ENCODE data around the gene UBE4A. TPM values are rescaled to one million over a fixed set of nuclear protein-coding genes. Genes with fewer than 3 reads are reported as not detected.

Gene UBE4A
- total RNA-seq, 1 experiment from 2014 or later = 57.9 TPM

GRCh38 chr11:118312328-118312727, 47.1 kb upstream of the UBE4A start:
- Histone ChIP-seq H3K27ac (ENCODE audit: low read length) (no peak overlapping the region), H3K36me3 (ENCODE audit: control insufficient read depth, insufficient read depth, low read length) (no peaks in the 10 kb centered on the region), H3K27me3 (ENCODE audit: control insufficient read depth, insufficient read depth, low read length) (peaks cover 18% of the 10 kb centered on the region), H3K4me3 (ENCODE audit: low read depth in 2 of 2, low read length in 2 of 2) (no peak overlapping the region), H3K9me3 (ENCODE audit: control insufficient read depth, insufficient read depth, low read depth, low read length) (no peaks in the 10 kb centered on the region), H3K4me1 (ENCODE audit: control insufficient read depth, insufficient read depth, low read length) (peaks cover 8% of the 10 kb centered on the region)
- ATAC-seq (no peak), DNase-seq (ENCODE audit: low read depth, low spot score) (no peak)
- BruUV-seq (replicated peaks) = no TSS peak
- TF ChIP-seq, protein P1, sequence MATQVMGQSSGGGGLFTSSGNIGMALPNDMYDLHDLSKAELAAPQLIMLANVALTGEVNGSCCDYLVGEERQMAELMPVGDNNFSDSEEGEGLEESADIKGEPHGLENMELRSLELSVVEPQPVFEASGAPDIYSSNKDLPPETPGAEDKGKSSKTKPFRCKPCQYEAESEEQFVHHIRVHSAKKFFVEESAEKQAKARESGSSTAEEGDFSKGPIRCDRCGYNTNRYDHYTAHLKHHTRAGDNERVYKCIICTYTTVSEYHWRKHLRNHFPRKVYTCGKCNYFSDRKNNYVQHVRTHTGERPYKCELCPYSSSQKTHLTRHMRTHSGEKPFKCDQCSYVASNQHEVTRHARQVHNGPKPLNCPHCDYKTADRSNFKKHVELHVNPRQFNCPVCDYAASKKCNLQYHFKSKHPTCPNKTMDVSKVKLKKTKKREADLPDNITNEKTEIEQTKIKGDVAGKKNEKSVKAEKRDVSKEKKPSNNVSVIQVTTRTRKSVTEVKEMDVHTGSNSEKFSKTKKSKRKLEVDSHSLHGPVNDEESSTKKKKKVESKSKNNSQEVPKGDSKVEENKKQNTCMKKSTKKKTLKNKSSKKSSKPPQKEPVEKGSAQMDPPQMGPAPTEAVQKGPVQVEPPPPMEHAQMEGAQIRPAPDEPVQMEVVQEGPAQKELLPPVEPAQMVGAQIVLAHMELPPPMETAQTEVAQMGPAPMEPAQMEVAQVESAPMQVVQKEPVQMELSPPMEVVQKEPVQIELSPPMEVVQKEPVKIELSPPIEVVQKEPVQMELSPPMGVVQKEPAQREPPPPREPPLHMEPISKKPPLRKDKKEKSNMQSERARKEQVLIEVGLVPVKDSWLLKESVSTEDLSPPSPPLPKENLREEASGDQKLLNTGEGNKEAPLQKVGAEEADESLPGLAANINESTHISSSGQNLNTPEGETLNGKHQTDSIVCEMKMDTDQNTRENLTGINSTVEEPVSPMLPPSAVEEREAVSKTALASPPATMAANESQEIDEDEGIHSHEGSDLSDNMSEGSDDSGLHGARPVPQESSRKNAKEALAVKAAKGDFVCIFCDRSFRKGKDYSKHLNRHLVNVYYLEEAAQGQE (IDR thresholded peaks at IDR 0.05; ENCODE audit: insufficient read depth in 1 of 2, low read depth in 2 of 2, low read length in 1 of 2) = no peak
- no peak for TF ChIP-seq POLR2AphosphoS5 (IDR thresholded peaks at IDR 0.05; ENCODE audit: low read depth, low read length)
- TF ChIP-seq TCF7L2 (IDR thresholded peaks at IDR 0.05; ENCODE audit: low read depth, low read length) = no peak
- TF ChIP-seq, protein P2, sequence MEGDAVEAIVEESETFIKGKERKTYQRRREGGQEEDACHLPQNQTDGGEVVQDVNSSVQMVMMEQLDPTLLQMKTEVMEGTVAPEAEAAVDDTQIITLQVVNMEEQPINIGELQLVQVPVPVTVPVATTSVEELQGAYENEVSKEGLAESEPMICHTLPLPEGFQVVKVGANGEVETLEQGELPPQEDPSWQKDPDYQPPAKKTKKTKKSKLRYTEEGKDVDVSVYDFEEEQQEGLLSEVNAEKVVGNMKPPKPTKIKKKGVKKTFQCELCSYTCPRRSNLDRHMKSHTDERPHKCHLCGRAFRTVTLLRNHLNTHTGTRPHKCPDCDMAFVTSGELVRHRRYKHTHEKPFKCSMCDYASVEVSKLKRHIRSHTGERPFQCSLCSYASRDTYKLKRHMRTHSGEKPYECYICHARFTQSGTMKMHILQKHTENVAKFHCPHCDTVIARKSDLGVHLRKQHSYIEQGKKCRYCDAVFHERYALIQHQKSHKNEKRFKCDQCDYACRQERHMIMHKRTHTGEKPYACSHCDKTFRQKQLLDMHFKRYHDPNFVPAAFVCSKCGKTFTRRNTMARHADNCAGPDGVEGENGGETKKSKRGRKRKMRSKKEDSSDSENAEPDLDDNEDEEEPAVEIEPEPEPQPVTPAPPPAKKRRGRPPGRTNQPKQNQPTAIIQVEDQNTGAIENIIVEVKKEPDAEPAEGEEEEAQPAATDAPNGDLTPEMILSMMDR (IDR thresholded peaks at IDR 0.05) = no peak
- TF ChIP-seq SIN3A (IDR thresholded peaks at IDR 0.05; ENCODE audit: borderline replicate concordance, insufficient read depth, low read depth, low read length) = no peak
- ChIA-PET POLR2A (no interaction called here), CTCF (no interaction called here)
- intact Hi-C loops (cut with micrococcal nuclease; ENCODE audit: unreplicated experiment) (no loop called here), in situ Hi-C loops (cut with HindIII; ENCODE audit: low pct_unique_long_range_greater_than_20kb, low sequenced_read_pairs) (no loop called here)

DNA sequence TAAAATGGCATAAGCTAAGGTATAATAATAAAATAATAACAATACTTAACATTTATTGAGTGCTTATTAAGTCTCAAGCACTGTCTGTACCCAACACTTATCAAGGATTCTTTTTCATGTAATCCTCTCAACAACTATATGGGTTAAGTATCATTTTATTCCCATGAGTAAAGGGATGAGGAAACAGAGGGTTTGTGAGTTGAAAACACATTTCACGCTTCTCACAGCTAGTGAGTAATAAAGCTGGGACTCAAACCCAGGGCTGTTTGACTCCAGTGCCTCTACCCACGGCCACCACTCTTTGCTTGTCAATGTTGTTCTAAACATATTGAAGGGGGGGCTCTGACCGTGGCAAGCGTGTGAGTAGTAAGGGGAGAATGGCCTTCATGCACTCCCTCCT, 46.2 kb upstream of the UBE4A start:
- ATAC-seq (no peak), DNase-seq (ENCODE audit: low read depth, low spot score) (no peak)
- no peak for TF ChIP-seq POLR2AphosphoS5 (IDR thresholded peaks at IDR 0.05; ENCODE audit: low read depth, low read length)
- Histone ChIP-seq H3K27me3 (ENCODE audit: control insufficient read depth, insufficient read depth, low read length) (peaks cover 18% of the 10 kb centered on the region), H3K4me1 (ENCODE audit: control insufficient read depth, insufficient read depth, low read length) (peaks cover 8% of the 10 kb centered on the region), H3K27ac (ENCODE audit: low read length) (no peak overlapping the region), H3K4me3 (ENCODE audit: low read depth in 2 of 2, low read length in 2 of 2) (no peak overlapping the region), H3K36me3 (ENCODE audit: control insufficient read depth, insufficient read depth, low read length) (no peaks in the 10 kb centered on the region), H3K9me3 (ENCODE audit: control insufficient read depth, insufficient read depth, low read depth, low read length) (no peaks in the 10 kb centered on the region)
- CTCF ChIA-PET = no interaction called here
- in situ Hi-C loops (cut with HindIII; ENCODE audit: low pct_unique_long_range_greater_than_20kb, low sequenced_read_pairs) = no loop called here
- BruUV-seq (replicated peaks) = no TSS peak
- POLR2A ChIA-PET = no interaction called here
- intact Hi-C loops (cut with micrococcal nuclease; ENCODE audit: unreplicated experiment) = no loop called here

DNA sequence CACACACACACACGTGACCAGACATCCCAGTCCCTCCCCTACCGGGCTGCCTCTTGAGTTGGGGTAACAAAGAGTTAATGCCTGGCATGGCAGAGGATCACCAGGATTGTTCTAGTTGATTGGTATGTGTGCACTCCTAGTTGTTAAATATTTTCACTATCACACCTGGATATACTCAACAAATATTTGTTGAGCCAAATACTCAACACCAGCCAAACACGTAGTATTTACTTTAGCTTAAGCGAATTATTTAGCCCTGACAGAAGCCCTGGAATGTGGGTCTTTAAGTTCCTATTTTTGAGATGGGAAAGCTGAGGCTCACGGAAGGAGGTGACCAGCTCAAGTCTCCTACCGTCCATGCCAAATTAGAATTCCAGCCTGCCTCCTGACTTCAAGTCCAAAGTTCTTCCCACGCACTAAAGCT, 44.4 kb upstream of the UBE4A start:
- H3K4me1 ChIP-seq (ENCODE audit: control insufficient read depth, insufficient read depth, low read length) = peaks cover 8% of the 10 kb centered on the region
- ATAC-seq = no peak
- in situ Hi-C loops (cut with HindIII; ENCODE audit: low pct_unique_long_range_greater_than_20kb, low sequenced_read_pairs) (no loop called here), intact Hi-C loops (cut with micrococcal nuclease; ENCODE audit: unreplicated experiment) (no loop called here)
- BruUV-seq (replicated peaks) = no TSS peak
- no peaks in the 10 kb centered on the region for H3K36me3 ChIP-seq (ENCODE audit: control insufficient read depth, insufficient read depth, low read length)
- TF ChIP-seq, protein P1 (IDR thresholded peaks at IDR 0.05; ENCODE audit: insufficient read depth in 1 of 2, low read depth in 2 of 2, low read length in 1 of 2) = no peak
- TF ChIP-seq SIN3A (IDR thresholded peaks at IDR 0.05; ENCODE audit: borderline replicate concordance, insufficient read depth, low read depth, low read length) (no peak), TCF7L2 (IDR thresholded peaks at IDR 0.05; ENCODE audit: low read depth, low read length) (no peak), POLR2AphosphoS5 (IDR thresholded peaks at IDR 0.05; ENCODE audit: low read depth, low read length) (no peak)
- TF ChIP-seq, protein P2 (IDR thresholded peaks at IDR 0.05) = no peak
- ChIA-PET POLR2A (no interaction called here), CTCF (no interaction called here)
- no peak for DNase-seq (ENCODE audit: low read depth, low spot score)
- H3K27ac ChIP-seq (ENCODE audit: low read length) = no peak overlapping the region
- no peak overlapping the region for H3K4me3 ChIP-seq (ENCODE audit: low read depth in 2 of 2, low read length in 2 of 2)
- no peaks in the 10 kb centered on the region for H3K9me3 ChIP-seq (ENCODE audit: control insufficient read depth, insufficient read depth, low read depth, low read length)
- peaks cover 16% of the 10 kb centered on the region for H3K27me3 ChIP-seq (ENCODE audit: control insufficient read depth, insufficient read depth, low read length)

All from Panc1 (cell line).